HT1080 (cell line): Measurements from ENCODE around the gene ASXL2. TPM values are rescaled to one million over a fixed set of nuclear protein-coding genes. Genes with fewer than 3 reads are reported as not detected.

ENCODE experiments used
- DNase-seq: peaks from one replicate; pipeline ENCODE4 v3.0.0-alpha.2; 2015; ENCODE audit warnings: low read depth
- total RNA-seq: library from RNA; depleted of rRNA; stranded (reverse); fragments of >200 nt; shearing (Covaris generic); gene quantifications from 2 replicates; pipeline ENCODE4 v1.2.3, GENCODE V29; 2014

ASXL2 gene
- total RNA-seq, 1 experiment from 2014 or later = 13.9 TPM

DNA sequence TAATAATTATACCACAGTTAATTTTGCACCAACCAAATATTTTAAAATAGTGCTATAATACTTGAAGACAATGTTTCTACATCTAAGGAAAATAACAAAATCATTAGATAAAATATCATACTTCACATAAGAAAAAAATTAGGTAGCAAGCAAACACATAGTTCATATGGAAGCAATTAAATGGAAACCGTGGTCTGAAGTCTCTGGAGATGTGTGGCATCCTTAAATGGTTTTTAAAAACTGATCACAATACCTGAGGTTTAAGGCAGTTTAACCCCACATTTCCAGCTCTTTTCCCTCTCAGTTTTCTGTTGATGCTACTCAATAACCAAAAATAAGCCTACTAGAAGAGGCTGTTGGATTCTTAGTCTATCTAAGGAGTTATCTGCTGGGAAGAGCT is 71.3 kb downstream of the ASXL2 start:
- DNase-seq = no peak

DNA sequence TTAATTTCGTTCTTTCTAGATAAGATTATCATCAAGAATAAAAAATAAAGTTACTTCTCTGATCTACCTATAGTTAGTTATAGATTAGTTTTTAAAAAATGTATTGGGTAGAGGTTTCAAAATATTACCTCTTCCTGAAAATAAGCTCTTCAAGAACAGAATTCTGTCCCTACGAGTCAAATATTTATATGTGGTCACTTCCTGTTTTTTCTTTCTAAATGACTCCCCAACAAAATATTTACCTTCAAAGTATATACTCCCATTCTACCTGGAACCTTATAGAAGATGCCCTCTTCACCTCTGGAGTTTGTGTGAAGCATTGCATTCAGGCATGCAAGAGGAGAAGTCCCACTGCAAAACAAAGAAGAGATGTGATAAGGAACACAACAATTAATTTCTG is 72.3 kb downstream of the ASXL2 start:
- DNase-seq = no peak

DNA sequence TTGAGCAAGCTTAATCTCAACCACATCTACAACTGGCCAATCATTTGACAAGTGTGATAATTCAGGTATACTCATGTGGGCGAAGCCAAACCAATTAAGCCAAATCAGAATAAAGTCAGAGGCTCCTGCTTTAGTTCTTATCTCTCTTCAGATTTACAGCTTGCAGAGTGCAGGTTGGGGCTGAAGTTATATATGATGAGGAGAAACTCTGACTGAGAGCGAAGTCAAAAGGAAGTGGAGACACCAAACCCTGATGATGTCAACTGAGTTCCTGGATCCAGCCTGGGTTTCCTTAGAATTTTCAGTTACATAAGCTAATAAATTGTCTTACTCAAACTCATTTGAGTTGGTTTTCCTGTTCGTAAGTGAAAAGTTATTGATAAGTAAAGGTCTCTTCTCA is 73.9 kb downstream of the ASXL2 start:
- no peak for DNase-seq

DNA sequence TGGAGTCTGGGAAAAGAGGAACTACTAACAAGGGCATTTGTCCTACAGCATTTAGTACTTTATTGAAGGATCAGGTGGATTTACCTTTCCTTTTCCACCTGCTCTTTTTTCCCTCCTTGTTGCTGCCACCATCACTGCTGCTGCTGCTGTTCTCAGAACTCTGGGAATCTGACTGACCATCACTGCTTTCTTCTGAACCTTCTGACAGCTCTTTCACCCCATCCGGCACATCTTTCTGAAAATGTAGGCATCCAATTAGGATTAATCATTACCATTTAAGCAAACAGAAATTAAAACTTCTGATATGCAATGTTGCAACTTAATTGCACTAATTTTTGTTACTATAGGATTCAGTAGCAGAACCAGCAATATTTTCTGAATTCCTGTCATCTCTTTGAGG is 79.0 kb downstream of the ASXL2 start:
- DNase-seq = no peak

DNA sequence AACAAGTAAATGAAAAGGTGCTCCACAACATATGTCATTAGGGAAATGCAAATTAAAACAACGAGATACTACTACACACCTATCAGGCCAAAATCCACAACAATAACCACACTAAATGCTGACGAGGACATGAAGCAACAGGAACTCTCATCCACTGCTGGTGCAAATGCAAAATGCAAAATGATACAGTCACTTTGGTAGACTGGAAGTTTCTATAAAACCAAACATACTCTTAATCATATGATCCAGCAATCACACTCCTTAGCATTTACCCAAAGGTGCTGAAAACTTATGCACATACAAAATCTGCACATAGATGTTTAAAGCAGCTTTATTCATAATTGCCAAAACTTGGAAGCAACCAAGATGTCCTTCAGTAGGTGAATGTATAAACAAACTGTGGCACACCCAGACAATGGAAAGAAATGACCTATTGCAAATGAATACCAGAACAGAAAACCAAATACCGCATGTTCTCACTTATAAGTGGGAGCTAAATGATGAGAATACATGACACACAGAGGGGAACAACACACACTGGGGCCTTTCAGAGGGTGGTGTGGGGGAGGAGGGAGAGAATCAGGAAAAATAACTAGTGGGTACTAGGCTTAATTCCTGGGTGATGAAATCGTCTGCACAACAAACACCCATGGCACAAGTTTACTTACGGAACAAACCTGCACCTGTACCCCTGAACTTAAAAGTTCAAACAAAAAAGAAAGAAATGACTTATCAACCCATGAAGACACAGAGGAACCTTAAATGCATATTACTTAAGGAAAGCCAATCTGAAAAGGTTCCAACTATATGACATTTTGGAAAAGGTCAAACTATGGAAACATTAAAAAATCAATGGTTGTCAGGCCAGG is 80.4 kb downstream of the ASXL2 start:
- no peak for DNase-seq

DNA sequence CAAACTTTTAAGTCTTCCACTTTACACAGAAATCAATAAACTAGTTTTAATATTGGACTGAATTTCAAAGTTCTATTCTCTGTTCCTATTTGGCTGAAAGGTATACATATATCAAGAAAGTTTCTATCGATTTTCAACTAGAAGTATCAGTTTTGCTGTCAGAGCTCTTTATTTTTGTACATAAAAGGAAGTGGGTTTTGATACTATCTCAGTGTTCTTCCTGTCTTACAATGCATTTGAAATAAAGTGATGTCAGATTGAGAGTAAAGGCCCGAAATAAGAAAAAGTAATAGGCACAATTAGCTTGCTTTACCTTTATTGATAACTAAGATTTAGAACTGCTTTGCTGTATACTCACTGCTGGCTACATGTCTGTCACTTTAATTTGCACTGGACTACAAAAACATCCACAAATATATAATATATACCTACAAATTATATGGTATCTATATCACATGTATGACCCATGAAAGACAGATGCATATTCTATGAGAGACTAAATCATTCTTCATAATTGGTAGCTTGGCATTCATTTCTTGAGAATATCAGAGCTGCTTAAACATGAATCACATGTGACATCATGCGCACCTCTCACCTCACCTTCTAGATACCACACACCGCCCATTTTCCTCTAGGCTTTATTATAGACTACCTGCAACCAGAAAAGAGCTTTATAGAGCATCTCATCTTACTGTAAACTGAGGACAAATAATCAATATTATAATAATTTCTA is 83.6 kb downstream of the ASXL2 start:
- DNase-seq = no peak

DNA sequence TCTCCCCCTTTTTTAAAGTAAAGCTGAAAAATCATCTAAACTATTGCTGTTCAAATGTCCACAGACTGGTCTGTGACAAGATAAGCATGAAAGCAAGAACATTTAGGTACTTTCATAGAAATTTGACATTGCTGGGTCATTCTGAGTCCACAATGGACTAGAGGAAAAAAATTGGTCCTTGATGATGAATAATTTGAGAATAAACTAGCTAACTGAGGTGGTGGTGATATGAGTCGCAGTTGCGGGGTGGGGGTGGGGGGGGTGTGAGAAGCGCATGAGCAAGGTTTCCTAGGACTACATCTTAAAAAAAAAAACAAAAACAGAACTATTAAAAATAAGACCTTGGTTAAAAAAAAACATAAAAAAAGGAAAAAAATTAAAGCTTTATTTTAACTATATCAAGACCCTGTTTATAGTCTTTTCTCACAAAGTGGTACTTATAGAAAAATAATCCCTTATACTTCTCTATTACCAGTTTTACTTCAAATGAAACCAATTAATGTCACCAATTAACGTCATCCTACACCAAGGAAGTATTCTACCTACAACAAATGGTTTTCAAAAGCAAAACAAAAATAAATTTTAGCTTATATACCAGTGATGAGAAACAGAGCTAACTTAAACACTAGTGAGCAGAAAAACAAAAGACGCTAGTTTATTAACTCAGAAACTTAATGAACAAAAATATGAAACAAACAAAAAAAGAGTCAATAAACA is 88.1 kb downstream of the ASXL2 start:
- no peak for DNase-seq

DNA sequence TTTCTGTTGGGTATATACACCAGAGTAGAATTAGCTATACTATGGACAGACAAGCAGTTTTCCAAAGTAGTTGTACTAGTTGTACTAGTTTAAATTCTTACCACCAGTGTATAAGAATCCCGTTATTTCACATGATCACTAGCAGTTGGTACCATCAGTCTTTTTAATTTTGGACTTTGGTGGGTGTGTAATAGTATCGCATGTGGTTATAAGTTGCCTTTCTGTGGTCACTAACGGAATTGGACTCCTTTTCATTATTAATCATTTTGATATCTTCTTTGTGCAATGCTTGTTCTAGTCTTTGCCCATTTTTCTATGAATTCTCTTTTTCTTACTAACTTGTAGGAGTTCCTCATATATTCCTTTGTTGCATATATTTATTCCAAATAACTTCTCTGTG is 89.8 kb downstream of the ASXL2 start:
- no peak for DNase-seq

DNA sequence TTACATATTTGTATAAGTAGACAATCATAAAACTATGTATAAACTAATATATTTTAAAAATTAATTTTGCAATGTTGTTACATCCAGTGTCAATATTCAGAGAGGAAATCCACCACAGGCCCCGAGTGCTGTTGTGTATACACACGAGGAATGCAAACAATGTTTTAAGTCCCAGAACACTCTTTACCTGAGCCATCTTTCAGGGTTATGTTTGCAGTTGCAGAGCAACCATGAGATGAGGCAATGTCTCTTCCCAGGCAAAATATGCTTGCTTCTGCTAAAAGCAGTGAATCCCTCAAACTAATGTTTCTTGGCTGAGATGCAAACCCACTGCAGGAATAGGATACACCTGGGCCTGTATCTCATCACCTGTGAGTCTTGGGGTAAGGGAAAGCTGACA is 91.3 kb downstream of the ASXL2 start:
- DNase-seq = no peak

DNA sequence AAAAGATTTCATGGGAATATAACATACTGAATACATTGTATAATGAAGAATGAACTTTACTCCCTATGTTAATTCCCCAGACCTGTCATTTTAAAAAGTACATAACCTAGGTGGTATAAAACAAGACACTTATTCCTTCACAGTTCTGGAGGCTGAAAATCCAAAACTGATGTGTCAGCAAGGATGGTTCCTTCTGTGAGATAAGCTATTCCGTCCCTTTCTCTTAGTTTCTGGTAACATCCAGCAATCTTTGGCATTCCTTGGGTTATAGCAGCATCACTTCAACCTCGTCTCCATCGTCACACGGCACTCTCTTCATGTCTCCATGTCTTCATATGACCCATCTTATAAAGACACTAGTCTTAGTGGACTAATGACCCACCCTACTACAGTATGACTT is 93.9 kb downstream of the ASXL2 start:
- no peak for DNase-seq

DNA sequence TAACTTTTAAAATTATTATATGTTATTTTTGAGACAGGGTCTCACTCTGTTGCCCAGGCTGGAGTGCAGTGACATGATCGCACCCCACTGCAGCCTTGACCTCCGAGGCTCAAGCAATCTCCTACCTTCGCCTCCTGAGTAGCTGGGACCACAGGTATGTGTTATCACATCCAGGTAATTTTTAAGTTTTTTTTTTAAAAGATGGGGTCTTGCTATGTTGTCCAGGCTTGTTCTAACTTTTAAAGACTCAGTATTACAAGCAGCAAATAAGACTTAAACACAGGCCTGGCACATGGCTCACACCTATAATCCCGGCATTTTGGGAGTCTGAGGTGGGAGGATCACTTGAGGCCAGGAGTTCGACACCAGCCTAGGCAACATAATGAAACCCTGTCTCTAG is 101.2 kb downstream of the ASXL2 start:
- no peak for DNase-seq

DNA sequence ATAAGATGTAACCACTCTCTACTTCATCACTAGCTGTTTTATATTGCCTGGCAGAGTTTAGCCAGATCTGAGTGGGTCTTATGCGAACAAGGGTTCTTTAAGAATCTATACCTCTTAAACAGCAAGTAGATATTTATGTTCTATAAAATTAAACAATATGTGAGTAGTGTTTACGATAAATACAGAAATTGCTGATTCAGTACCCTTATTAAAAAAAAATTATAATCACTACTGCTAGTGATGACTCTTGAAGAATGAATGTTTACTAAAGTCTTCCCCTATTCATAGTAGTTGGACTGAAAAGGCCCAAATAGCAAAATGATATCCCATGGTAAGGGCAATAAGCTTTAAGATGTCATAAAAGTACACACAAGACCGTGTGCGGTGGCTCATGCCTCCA is 106.2 kb downstream of the ASXL2 start:
- no peak for DNase-seq

DNA sequence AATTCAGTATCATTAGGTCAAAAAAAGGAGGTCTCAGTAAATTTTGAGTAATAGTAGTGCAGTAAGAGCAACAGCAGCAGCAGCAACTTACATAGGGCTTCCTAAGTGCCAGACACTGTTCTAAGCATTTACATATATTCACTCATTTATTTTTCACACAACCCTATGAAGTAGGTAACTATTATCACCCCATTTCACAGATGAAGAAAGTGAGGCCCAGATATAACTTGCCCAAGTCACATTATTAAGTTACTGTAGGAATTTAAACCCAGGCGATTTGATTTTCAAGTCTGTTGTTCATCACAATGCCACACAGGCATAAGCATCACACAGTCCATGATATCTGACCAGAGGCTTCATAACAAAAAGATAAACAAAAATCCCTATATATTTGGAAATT is 114.7 kb downstream of the ASXL2 start:
- DNase-seq = no peak

DNA sequence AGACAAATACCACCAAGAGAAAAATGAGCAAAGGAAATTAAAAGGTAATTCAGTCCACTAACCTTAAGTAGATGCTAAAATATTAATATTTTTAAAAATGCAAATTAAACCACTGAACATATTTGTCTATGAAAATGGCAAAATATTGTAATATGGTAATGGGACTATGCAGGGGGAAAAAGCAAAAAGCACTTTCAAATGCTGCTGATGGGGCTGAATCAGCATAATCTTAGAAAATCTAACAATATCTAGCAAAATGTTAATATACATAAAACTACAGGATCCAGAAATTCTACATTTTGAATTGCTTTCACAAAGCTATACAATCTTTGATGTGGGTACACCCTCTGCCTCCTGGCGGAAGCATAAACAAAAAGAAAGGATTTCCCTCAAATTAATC is 118.0 kb downstream of the ASXL2 start:
- no peak for DNase-seq

DNA sequence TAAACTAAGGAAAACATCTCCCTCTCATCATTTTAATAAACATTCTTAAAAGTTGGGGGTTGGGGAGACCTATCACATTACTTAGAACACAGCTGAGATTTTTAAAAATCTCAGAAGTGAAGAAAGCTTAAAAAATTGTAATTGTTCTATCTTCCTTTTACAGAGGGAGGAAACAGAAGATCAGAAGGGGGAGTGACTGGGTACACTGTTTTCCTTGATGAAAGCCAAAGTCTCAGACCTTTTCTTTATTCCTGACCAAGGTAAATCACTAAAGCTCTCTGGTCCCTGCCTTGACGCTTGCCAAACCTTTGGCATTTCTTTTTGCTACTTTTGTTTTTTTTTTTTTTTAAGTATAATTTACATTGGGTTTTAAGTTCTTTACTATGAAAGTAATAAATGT is 119.9 kb downstream of the ASXL2 start:
- no peak for DNase-seq

DNA sequence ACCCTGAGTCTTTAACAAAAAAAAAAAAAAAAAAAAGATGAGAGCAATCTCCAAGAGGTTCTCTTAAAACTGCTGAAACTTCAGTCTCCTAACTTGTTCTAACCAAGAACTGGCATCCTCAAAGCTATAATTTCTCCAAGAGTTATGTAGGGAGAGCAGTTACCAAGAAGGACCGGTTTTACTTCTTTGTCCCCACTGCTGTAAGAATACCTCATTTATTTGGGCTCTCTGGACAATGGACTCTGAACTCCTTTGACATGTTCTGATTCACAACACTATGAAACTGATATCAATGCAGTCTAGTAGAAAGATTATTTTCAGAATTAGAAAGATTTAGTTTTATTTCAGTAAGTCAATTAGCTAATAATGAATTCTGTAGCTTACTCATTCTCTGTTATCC is 120.4 kb downstream of the ASXL2 start:
- DNase-seq = no peak

DNA sequence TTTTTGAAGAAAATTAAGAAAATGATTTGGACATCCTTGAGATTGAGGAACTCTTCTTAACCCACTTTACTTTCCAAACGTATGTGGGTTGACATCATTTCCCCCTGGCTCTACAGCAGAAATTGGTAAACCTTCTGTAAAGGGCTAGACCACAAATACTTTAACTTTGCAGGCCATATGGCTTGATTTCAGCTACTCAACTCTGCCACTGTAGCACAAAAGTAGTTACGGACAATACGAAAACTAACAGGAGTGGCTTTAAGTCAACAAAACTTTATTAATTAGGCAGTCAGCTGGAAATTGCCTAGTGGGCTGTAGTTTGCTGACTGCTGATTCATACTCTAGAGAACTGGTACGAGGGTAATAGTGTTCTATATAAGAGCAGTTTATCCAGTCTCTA is 121.8 kb downstream of the ASXL2 start:
- DNase-seq = no peak

DNA sequence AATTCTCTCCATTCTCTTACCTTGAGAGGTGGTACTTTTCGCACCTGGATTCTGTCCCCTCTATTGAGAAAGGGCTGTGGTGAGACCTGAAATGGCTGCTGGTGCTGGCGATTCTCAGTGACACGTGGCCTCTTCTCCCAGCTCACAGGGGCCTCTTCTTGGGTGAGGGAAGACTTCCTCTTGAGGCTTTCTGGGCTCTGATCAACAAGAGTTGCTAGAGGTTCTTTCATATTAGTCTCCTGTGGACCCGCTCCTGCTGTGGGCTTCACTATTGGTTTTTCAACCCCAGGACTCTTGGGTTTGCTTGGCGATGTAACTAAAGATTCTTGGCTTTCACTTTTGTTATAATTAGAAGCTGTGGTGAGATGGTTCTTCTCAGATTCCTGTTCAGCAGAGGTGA is 128.6 kb downstream of the ASXL2 start:
- DNase-seq = no peak

DNA sequence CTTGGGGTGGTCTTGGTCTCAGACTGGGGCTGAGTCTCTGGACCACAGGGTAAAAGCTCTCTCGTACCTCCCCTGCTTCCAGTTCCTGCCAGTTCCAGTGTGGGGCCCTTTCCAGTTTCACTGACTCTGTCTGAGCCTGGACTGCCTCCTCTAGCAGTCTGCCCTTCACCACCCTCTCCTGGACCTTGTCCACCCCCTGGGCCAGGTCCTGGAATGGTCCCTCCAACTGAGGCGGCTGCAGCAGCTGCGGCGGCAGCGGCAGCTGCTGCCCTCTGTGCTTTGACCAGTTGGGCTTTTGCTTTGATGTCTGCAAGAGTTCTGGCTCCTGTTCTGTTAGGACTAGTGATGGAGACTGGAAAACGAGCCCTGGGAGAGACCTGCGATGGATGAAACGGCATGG is 134.2 kb downstream of the ASXL2 start:
- no peak for DNase-seq

DNA sequence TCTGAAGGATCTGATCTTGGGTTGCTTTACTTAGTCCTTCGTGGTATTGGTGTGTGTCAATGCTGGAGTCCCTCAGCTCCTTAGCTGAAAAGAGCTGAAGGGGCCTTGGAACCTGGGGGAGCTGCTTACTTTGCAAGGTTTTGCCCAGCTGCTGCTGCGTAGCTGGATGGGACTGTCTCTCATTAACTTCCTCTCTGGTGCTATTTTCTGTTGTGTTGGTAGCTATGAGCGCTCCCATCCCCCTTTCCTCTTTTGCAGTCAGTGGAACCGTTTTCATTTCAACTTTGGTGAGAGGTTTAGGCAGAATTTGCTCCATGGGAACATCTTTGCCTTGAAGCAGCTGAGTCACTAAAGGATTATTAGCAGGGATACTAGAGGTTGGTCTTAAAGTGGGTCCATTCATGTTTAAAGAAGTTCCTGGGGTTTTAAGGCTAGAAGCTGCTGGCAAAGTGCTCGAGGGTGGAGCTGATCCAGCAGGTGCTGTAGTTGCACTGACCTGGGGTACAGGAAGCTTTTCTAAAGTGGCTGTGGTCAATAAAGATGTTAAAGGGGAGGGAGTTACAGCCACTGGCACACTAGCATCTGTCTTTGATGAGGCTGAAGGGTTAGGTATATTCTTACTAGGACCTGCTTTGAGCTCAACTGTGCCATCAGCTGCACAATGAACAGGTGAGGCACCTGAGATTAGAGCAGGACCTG is 135.0 kb downstream of the ASXL2 start:
- DNase-seq = no peak

DNA sequence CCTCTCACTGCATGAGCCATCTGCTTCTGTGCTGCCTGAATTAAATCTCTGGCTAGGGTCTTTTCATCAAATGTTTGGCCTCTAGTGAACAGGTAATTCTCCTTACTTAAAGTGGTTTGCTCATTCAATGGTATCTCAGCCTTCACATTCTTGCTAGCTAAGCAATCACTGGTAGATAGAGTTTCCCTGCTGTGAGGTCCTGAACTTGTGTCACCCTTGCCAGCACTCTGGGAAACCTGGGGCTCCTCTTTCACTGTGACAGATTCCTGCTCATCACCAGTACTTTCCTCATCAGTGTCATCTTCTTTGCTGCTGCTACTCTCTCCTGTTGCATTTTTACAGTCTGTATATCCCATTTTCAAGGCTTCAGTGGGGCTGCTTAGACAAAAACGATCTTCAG is 135.8 kb downstream of the ASXL2 start:
- no peak for DNase-seq
